Nephron (organoid): ENCODE measurements around the gene KLHL2.

Source experiments
- H3K27ac Mint-ChIP-seq, 3 experiments: 2 replicates each; pipeline ENCODE4 v1.8.0; 2020; ENCODE audit warnings: mixed read lengths in 3 of 3, mild to moderate bottlenecking in 2 of 3, moderate library complexity in 1 of 3
- H3K27me3 Mint-ChIP-seq: 2 replicates; pipeline ENCODE4 v1.8.0; 2021; ENCODE audit warnings: low read depth, mild to moderate bottlenecking, moderate library complexity, mixed read lengths
- H3K36me3 Mint-ChIP-seq: 2 replicates; pipeline ENCODE4 v1.8.0; 2020; ENCODE audit warnings: low read depth, mixed read lengths
- H3K4me1 Mint-ChIP-seq: 2 replicates; pipeline ENCODE4 v1.8.0; 2020; ENCODE audit warnings: mixed read lengths
- H3K4me3 Mint-ChIP-seq, 3 experiments: 2 replicates each; pipeline ENCODE4 v1.8.0; 2020; ENCODE audit warnings: mild to moderate bottlenecking in 3 of 3, mixed read lengths in 3 of 3, moderate library complexity in 2 of 3
- H3K9me3 Mint-ChIP-seq: 2 replicates; pipeline ENCODE4 v1.8.0; 2020; ENCODE audit warnings: mixed read lengths
- TF ChIP-seq, protein P1 (sequence below), 3 experiments: fragments of 200-600 bp; sonication (generic); IDR thresholded peaks; one replicate each; pipeline ENCODE4 v1.5.0; 2021; ENCODE audit warnings: antibody characterized with exemption in 3 of 3; ENCODE audit not compliant: unreplicated experiment in 3 of 3

Gene KLHL2

DNA sequence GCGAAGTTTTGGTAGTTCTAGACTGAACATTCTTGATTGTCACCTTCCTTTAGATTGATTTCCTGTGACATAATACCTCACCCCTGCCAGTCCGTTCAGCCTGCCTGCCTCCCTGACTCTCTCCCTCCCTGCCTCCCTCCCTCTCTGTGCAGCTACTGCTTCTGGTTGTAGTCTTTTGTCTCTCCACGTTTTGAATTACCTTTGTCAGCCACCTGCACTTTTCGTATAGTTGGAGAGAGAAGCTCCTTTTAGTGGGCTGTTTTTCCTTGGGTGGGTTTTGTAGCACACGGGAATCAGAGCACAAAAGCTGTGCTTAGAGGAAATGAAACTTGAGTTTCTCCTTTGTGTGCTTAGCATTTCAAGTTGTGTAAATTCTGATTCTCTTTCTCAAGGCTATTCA is 87.5 kb downstream of the KLHL2 start:
- H3K27me3 Mint-ChIP-seq, result no peaks in the 10 kb centered on the region
- peaks cover 17% of the 10 kb centered on the region for H3K4me1 Mint-ChIP-seq
- peak overlapping the region; percentile 4 to 59 (median 11) for H3K27ac Mint-ChIP-seq
- H3K4me3 Mint-ChIP-seq, result no peak overlapping the region
- no peaks in the 10 kb centered on the region for H3K9me3 Mint-ChIP-seq
- TF ChIP-seq, protein P1, sequence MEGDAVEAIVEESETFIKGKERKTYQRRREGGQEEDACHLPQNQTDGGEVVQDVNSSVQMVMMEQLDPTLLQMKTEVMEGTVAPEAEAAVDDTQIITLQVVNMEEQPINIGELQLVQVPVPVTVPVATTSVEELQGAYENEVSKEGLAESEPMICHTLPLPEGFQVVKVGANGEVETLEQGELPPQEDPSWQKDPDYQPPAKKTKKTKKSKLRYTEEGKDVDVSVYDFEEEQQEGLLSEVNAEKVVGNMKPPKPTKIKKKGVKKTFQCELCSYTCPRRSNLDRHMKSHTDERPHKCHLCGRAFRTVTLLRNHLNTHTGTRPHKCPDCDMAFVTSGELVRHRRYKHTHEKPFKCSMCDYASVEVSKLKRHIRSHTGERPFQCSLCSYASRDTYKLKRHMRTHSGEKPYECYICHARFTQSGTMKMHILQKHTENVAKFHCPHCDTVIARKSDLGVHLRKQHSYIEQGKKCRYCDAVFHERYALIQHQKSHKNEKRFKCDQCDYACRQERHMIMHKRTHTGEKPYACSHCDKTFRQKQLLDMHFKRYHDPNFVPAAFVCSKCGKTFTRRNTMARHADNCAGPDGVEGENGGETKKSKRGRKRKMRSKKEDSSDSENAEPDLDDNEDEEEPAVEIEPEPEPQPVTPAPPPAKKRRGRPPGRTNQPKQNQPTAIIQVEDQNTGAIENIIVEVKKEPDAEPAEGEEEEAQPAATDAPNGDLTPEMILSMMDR (IDR thresholded peaks at IDR 0.05; ENCODE audit: unreplicated experiment in 3 of 3), result no peak
- peaks cover 3% of the 10 kb centered on the region for H3K36me3 Mint-ChIP-seq

DNA sequence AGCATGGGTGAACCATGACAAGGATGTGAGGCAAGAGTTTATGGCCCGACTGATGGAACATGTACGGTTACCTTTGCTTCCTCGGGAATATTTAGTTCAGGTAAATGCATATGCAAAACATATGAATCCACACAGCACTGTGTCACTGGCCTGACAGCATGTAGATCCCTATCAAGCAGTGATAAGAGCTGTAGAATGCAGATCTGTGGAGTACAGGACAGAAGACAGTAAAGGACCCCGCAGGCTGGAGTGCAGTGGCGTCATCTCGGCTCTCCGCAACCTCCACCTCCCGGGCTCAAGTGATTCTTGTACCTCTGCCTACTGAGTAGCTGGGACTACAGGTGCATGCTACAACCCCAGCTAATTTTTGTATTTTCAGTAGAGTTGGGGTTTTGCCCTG is 90.3 kb downstream of the KLHL2 start:
- no peak overlapping the region for H3K27ac Mint-ChIP-seq
- H3K4me3 Mint-ChIP-seq, result no peak overlapping the region
- TF ChIP-seq, protein P1 (IDR thresholded peaks at IDR 0.05; ENCODE audit: unreplicated experiment in 3 of 3), result no peak
- peaks cover 3% of the 10 kb centered on the region for H3K36me3 Mint-ChIP-seq
- H3K4me1 Mint-ChIP-seq, result peaks cover 17% of the 10 kb centered on the region
- no peaks in the 10 kb centered on the region for H3K27me3 Mint-ChIP-seq
- no peaks in the 10 kb centered on the region for H3K9me3 Mint-ChIP-seq

DNA sequence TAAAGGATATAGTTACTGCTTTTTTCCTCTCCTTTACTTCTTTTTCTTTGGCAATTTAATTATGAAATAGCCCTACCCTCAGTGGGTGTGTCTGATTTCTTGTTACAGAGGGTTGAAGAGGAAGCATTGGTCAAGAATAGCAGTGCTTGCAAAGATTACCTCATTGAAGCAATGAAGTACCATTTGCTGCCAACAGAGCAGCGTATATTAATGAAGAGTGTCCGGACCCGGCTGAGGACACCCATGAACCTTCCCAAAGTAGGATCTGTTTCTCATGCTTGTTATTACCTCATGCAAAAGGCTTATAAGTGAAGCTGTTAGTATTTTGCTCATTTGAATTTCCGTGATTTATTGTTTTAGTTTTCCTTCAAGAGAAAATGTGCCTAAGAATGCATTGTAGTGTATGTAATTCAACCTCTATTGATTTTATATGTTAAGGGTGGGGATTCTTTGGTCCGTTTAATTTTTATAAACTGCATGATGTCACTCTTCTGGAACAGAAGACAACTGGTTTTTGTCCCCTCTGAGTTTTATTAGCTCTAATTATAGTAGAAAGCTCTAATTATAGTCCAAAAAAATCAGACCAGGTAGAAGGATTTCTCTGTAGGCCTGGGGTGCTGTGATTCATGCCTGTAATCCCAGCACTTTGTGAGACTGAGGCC is 92.2 kb downstream of the KLHL2 start:
- H3K27me3 Mint-ChIP-seq, result no peaks in the 10 kb centered on the region
- H3K4me3 Mint-ChIP-seq, result no peak overlapping the region
- TF ChIP-seq, protein P1 (IDR thresholded peaks at IDR 0.05; ENCODE audit: unreplicated experiment in 3 of 3), result no peak
- no peak overlapping the region for H3K27ac Mint-ChIP-seq
- H3K4me1 Mint-ChIP-seq, result peaks cover 13% of the 10 kb centered on the region
- H3K9me3 Mint-ChIP-seq, result no peaks in the 10 kb centered on the region
- peaks cover 3% of the 10 kb centered on the region for H3K36me3 Mint-ChIP-seq

DNA sequence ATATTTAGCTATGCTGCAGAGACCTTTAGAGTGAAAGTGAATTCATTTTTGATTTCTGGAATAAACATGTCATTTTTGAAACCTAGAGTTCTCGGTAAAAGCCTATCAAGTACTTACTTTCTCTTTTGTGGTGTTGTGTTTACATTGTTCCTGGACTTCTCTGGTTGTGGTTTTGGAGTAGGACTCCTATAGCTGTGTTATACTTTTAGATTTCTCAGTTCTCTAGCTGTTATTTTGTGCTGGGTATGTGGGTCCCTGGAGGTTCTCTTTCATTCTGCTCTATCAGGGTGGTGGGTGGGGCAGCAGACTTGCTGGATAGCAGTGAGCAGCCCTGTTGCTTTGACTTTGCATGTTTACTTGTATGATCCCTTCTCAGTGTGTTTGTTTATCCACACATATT is 94.5 kb downstream of the KLHL2 start:
- Mint-ChIP-seq H3K4me3 (no peak overlapping the region), H3K36me3 (peaks cover 3% of the 10 kb centered on the region), H3K27ac (no peak overlapping the region), H3K4me1 (no peaks in the 10 kb centered on the region), H3K27me3 (no peaks in the 10 kb centered on the region), H3K9me3 (no peaks in the 10 kb centered on the region)
- TF ChIP-seq, protein P1 (IDR thresholded peaks at IDR 0.05; ENCODE audit: unreplicated experiment in 3 of 3), result no peak

DNA sequence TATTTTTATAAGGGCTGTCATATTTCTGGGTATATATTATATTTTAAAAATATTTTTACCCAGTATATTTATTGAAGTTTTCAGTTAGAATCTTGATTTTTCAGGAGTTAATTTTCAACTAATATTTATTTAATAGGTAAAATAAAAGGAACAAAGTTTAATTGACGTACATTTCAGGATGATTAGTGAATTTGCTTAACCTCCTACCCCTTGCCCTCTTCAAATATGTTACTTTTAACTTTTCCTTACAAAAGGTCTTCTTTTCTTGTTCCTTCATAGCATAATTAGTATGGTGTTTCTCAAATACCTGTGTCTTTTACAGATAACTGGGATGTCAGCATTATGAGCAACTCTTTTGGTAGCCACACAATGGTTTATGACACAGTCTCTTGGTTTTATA is 95.3 kb downstream of the KLHL2 start:
- TF ChIP-seq, protein P1 (IDR thresholded peaks at IDR 0.05; ENCODE audit: unreplicated experiment in 3 of 3), result no peak
- peaks cover 3% of the 10 kb centered on the region for H3K36me3 Mint-ChIP-seq
- H3K4me1 Mint-ChIP-seq, result no peaks in the 10 kb centered on the region
- no peaks in the 10 kb centered on the region for H3K27me3 Mint-ChIP-seq
- H3K27ac Mint-ChIP-seq, result no peak overlapping the region
- H3K4me3 Mint-ChIP-seq, result no peak overlapping the region
- H3K9me3 Mint-ChIP-seq, result no peaks in the 10 kb centered on the region

DNA sequence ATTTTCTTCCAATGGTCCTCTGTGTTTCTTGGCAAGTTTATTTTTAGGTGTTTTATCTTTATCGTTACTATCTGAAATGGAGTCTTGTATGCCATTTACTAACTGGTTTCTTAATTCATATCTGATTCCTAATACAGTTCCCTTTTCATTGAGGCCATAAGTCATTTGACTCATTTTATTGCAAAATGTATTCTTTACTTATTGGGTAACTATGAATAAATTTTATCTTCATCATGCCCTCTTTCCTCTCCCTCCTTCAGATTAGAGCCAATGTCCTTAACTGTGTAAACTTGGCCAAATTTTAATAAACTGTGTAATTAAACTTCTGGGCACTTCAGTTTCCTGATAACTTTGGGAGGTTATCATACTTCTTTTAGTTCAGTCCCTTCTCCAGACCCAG is 100.8 kb downstream of the KLHL2 start:
- Mint-ChIP-seq H3K27ac (no peak overlapping the region), H3K4me1 (no peaks in the 10 kb centered on the region), H3K27me3 (no peaks in the 10 kb centered on the region), H3K4me3 (no peak overlapping the region), H3K9me3 (no peaks in the 10 kb centered on the region), H3K36me3 (peaks cover 8% of the 10 kb centered on the region)
- TF ChIP-seq, protein P1 (IDR thresholded peaks at IDR 0.05; ENCODE audit: unreplicated experiment in 3 of 3), result no peak
